B cell (primary cell): ENCODE results near the gene TBXAS1. TPM values are rescaled to one million over a fixed set of nuclear protein-coding genes. Genes with fewer than 3 reads are reported as not detected.

Source experiments
- ATAC-seq: fragments of 200-7000 bp; cut with Tn5 transposase; one replicate; pipeline ENCODE4 v1.10.0; 2021; ENCODE audit warnings: low read depth, mild to moderate bottlenecking, moderate number of reproducible peaks, moderate library complexity
- CTCF ChIA-PET: fragments of 350-600 bp; sonication (Branson Sonifier 250); formaldehyde crosslinking; loops from one replicate; lab custom pipeline; 2021; ENCODE audit warnings: antibody characterized with exemption, inconsistent platforms; lab: Charles Lee
- POLR2A ChIA-PET: fragments of 350-600 bp; sonication (Branson Sonifier 250); formaldehyde crosslinking; loops from one replicate; lab custom pipeline; 2021; ENCODE audit warnings: antibody characterized with exemption; lab: Charles Lee
- DNase-seq: peaks from one replicate; pipeline ENCODE4 v3.0.0; 2013
- H2AFZ ChIP-seq: 2 replicates; pipeline ENCODE4 v1.6.1; 2012; ENCODE audit warnings: mild to moderate bottlenecking, low read depth, low read length; ENCODE audit not compliant: insufficient read depth, poor library complexity, severe bottlenecking
- H3K27ac ChIP-seq, 2 donors: 1 replicate in 1 of 2; 2 replicates in 1 of 2; pipeline ENCODE4 v1.5.1; 2012 to 2013; ENCODE audit warnings: low read length in 2 of 2, mild to moderate bottlenecking in 2 of 2, moderate library complexity in 1 of 2
- H3K27me3 ChIP-seq, 4 experiments: fragments of 200-600 bp in 1 of 4; sonication (generic) in 1 of 4; replicated peaks in 1 of 4; 1 replicate in 2 of 4; 2 replicates in 2 of 4; pipeline versions ENCODE4 v1.6.1 to v1.7.0; 2013 to 2016; ENCODE audit warnings: low read length in 3 of 4, mild to moderate bottlenecking in 2 of 4, mixed read lengths in 1 of 4, moderate library complexity in 1 of 4; ENCODE audit not compliant: insufficient read depth in 4 of 4, control insufficient read depth in 3 of 4; ENCODE audit errors: control extremely low read depth in 1 of 4
- H3K36me3 ChIP-seq, 2 experiments: replicated peaks in 1 of 2; 1 replicate in 1 of 2; 2 replicates in 1 of 2; pipeline versions ENCODE4 v1.6.1 to v1.7.1; 2013; ENCODE audit warnings: low read length in 1 of 2; ENCODE audit not compliant: insufficient read depth in 2 of 2, control insufficient read depth in 1 of 2; ENCODE audit errors: control extremely low read depth in 1 of 2, extremely low read depth in 1 of 2
- H3K4me1 ChIP-seq, 2 donors: fragments of 200-600 bp in 1 of 2; sonication (generic) in 1 of 2; 1 replicate in 1 of 2; 2 replicates in 1 of 2; pipeline versions ENCODE4 v1.5.1 to v1.6.1; 2013 to 2017; ENCODE audit warnings: low read length in 2 of 2; ENCODE audit not compliant: control insufficient read depth in 2 of 2, insufficient read depth in 2 of 2
- H3K4me2 ChIP-seq: replicated peaks from 2 replicates; pipeline ENCODE3; 2012; ENCODE audit warnings: mild to moderate bottlenecking, low read depth, low read length; ENCODE audit not compliant: poor library complexity, severe bottlenecking
- H3K4me3 ChIP-seq, 5 experiments: fragments of 200-600 bp in 1 of 5; sonication (generic) in 1 of 5; 1 replicate in 3 of 5; 2 replicates in 2 of 5; pipeline versions ENCODE4 v1.5.1 to v1.7.0; 2011 to 2016; ENCODE audit warnings: low read length in 4 of 5, mild to moderate bottlenecking in 4 of 5, low read depth in 2 of 5, control low read depth in 1 of 5, moderate library complexity in 1 of 5; ENCODE audit not compliant: insufficient read depth in 1 of 5; ENCODE audit errors: control extremely low read depth in 1 of 5, extremely low read depth in 1 of 5
- H3K79me2 ChIP-seq: fragments of 200-600 bp; sonication (generic); one replicate; pipeline ENCODE4 v1.6.0; 2016; ENCODE audit warnings: low read length; ENCODE audit not compliant: control insufficient read depth, insufficient read depth
- H3K9ac ChIP-seq: fragments of 200-600 bp; sonication (generic); 2 replicates; pipeline ENCODE4 v1.6.1; 2017; ENCODE audit warnings: mild to moderate bottlenecking, low read length, moderate library complexity
- H3K9me3 ChIP-seq, 3 donors: one replicate each; pipeline versions ENCODE4 v1.6.1 to v1.7.1; 2013; ENCODE audit warnings: low read length in 2 of 3; ENCODE audit not compliant: control insufficient read depth in 2 of 3, insufficient read depth in 1 of 3; ENCODE audit errors: control extremely low read depth in 1 of 3
- H4K20me1 ChIP-seq: 2 replicates; pipeline ENCODE4 v1.6.0; 2012; ENCODE audit warnings: mild to moderate bottlenecking, low read length; ENCODE audit not compliant: insufficient read depth, control insufficient read depth, poor library complexity, severe bottlenecking
- H3K27ac Mint-ChIP-seq: one replicate; pipeline ENCODE4 v1.8.0; 2021; ENCODE audit warnings: mixed read lengths
- H3K27me3 Mint-ChIP-seq: one replicate; pipeline ENCODE4 v1.8.0; 2021; ENCODE audit warnings: mixed read lengths
- H3K4me1 Mint-ChIP-seq: one replicate; pipeline ENCODE4 v1.8.0; 2021; ENCODE audit warnings: mixed read lengths
- H3K4me3 Mint-ChIP-seq: one replicate; pipeline ENCODE4 v1.8.0; 2021; ENCODE audit warnings: mixed read lengths
- H3K9me3 Mint-ChIP-seq: one replicate; pipeline ENCODE4 v1.8.0; 2022; ENCODE audit warnings: mixed read lengths; ENCODE audit not compliant: insufficient read depth
- CTCF ChIP-seq: fragments of 200-600 bp; IDR thresholded peaks from one replicate; pipeline ENCODE4 v1.8.0; 2022; ENCODE audit warnings: antibody characterized with exemption, mild to moderate bottlenecking
- EZH2 ChIP-seq: IDR thresholded peaks from 2 replicates; pipeline ENCODE4 v1.6.1; 2012; ENCODE audit warnings: borderline replicate concordance, low read depth, mild to moderate bottlenecking, moderate library complexity, low read length; ENCODE audit not compliant: insufficient read depth, poor library complexity, severe bottlenecking
- WGBS: methylation state at CpG from one replicate; pipeline ENCODE4 v1.1.5; 2013; ENCODE audit warnings: missing lambda C conversion rate; ENCODE audit not compliant: insufficient coverage; 5-methylcytosine and 5-hydroxymethylcytosine counted together
- intact Hi-C: fragments of 100-400 bp; cut with micrococcal nuclease; formaldehyde crosslinking; loops from one replicate; pipeline ENCODE4 v1.10.0; 2022
- polyA plus RNA-seq: library from polyadenylated mRNA; depleted of rRNA; stranded (reverse); fragments of >200 nt; gene quantifications from 2 replicates; pipeline ENCODE4 v1.2.3, GENCODE V29; 2012
- total RNA-seq, 2 donors: library from RNA; stranded (reverse); fragments of 120-200 nt in 1 of 2; gene quantifications; 1 replicate in 1 of 2; 2 replicates in 1 of 2; pipeline versions ENCODE4 v1.2.3 to v1.2.4, GENCODE V29; 2013 to 2022

The TBXAS1 gene
- total and polyA plus RNA-seq, 2 donors (not counting 1 experiment from before 2014, with no cell fraction given) = 8.1 to 21.0 TPM

- no peaks in the 10 kb centered on the region for H3K27me3 Mint-ChIP-seq
- no peak overlapping the region for H3K27ac ChIP-seq
- WGBS = 98% methylated on average over 10 of the region's 12 CpGs
- H3K4me3 Mint-ChIP-seq = no peak overlapping the region
- H3K4me1 ChIP-seq = no peaks in the 10 kb centered on the region
- CTCF ChIA-PET = interaction anchor here (1.5 kb wide), 1 partner anchor 380 kb away, joined by 3 read pairs; no protein-coding TSS in a partner anchor
- no peaks in the 10 kb centered on the region for H3K9me3 Mint-ChIP-seq
- no peak overlapping the region for H3K4me3 ChIP-seq
- DNase-seq (no peak), ATAC-seq (no peak)
- TF ChIP-seq EZH2 (no peak), CTCF (no peak)
- H3K79me2 ChIP-seq = no peaks in the 10 kb centered on the region
- intact Hi-C loops = no loop called here
- H3K4me2 ChIP-seq = no peak overlapping the region
- peaks cover 0 to 68% of the 10 kb centered on the region in 2 experiments for H3K36me3 ChIP-seq
- H3K27me3 ChIP-seq = no peaks in the 10 kb centered on the region
- no peaks in the 10 kb centered on the region for H3K9me3 ChIP-seq
- peaks cover 9% of the 10 kb centered on the region for H4K20me1 ChIP-seq
- no peak overlapping the region for H3K27ac Mint-ChIP-seq
- H3K9ac ChIP-seq = no peak overlapping the region
- POLR2A ChIA-PET = no interaction called here
- no peak overlapping the region for H2AFZ ChIP-seq
- H3K4me1 Mint-ChIP-seq = no peaks in the 10 kb centered on the region
Measured at GRCh38 chr7:140025814-140026433, 196.9 kb downstream of the TBXAS1 start.

- Mint-ChIP-seq H3K9me3 (no peaks in the 10 kb centered on the region), H3K4me1 (no peaks in the 10 kb centered on the region), H3K27me3 (no peaks in the 10 kb centered on the region), H3K4me3 (no peak overlapping the region), H3K27ac (no peak overlapping the region)
- Histone ChIP-seq H3K4me3 (no peak overlapping the region), H3K9me3 (no peaks in the 10 kb centered on the region), H3K36me3 (peaks cover 0 to 68% of the 10 kb centered on the region in 2 experiments), H3K9ac (no peak overlapping the region), H3K4me2 (no peak overlapping the region), H2AFZ (no peak overlapping the region), H3K27ac (no peak overlapping the region), H3K4me1 (no peaks in the 10 kb centered on the region), H3K27me3 (no peaks in the 10 kb centered on the region), H3K79me2 (no peaks in the 10 kb centered on the region), H4K20me1 (peaks cover 9% of the 10 kb centered on the region)
- no peak for DNase-seq
- intact Hi-C loops = no loop called here
- TF ChIP-seq EZH2 = no peak
- no peak for TF ChIP-seq CTCF
- no peak for ATAC-seq
- over 99% methylated on average over 9 of the region's 9 CpGs for WGBS
- POLR2A ChIA-PET = no interaction called here
- CTCF ChIA-PET = no interaction called here
Measured at GRCh38 chr7:140026935-140027334, 197.9 kb downstream of the TBXAS1 start.
